HG03025 (cell line): ENCODE data around the gene ZNF160.

Experiments
- ATAC-seq: cut with Tn5 transposase; IDR thresholded peaks from one replicate; pipeline ENCODE4 v1.9.1; 2021; ENCODE audit warnings: mild to moderate bottlenecking, moderate library complexity; ENCODE audit not compliant: unreplicated experiment, low FRiP score

Gene ZNF160

GRCh38 chr19:53094754-53095575, 8.3 kb downstream of the ZNF160 start:
- no peak for ATAC-seq

- no peak for ATAC-seq
Measured at GRCh38 chr19:53092723-53093122, 10.5 kb downstream of the ZNF160 start.

- no peak for ATAC-seq
Measured at GRCh38 chr19:53091413-53092254, 11.6 kb downstream of the ZNF160 start.

- no peak for ATAC-seq
Measured at GRCh38 chr19:53088091-53088490, 15.1 kb downstream of the ZNF160 start.

- no peak for ATAC-seq
Measured at GRCh38 chr19:53086949-53087348, 16.3 kb downstream of the ZNF160 start.

GRCh38 chr19:53085496-53085895, 17.7 kb downstream of the ZNF160 start:
- ATAC-seq, result no peak

GRCh38 chr19:53082929-53083328, 20.3 kb downstream of the ZNF160 start:
- ATAC-seq, result no peak

GRCh38 chr19:53079313-53079924, 23.8 kb downstream of the ZNF160 start:
- no peak for ATAC-seq

- ATAC-seq, result no peak
Measured at GRCh38 chr19:53078668-53079067, 24.6 kb downstream of the ZNF160 start.

- no peak for ATAC-seq
Measured at GRCh38 chr19:53076984-53077383, 26.2 kb downstream of the ZNF160 start.

GRCh38 chr19:53068834-53069233, 34.4 kb downstream of the ZNF160 start:
- no peak for ATAC-seq

- ATAC-seq, result no peak
Measured at GRCh38 chr19:53068199-53068598, 35.0 kb downstream of the ZNF160 start.

GRCh38 chr19:53057904-53058580, 45.2 kb downstream of the ZNF160 start:
- ATAC-seq, result no peak

GRCh38 chr19:53055117-53055516, 48.1 kb downstream of the ZNF160 start:
- ATAC-seq, result no peak

GRCh38 chr19:53047379-53047778, 55.8 kb downstream of the ZNF160 start:
- ATAC-seq, result no peak

GRCh38 chr19:53045536-53045935, 57.7 kb downstream of the ZNF160 start:
- no peak for ATAC-seq

- ATAC-seq, result no peak
Measured at GRCh38 chr19:53041366-53041765, 61.9 kb downstream of the ZNF160 start.

- no peak for ATAC-seq
Measured at GRCh38 chr19:53037101-53038097, 65.8 kb downstream of the ZNF160 start.

- no peak for ATAC-seq
Measured at GRCh38 chr19:53034948-53035675, 68.1 kb downstream of the ZNF160 start.
